Osteoblast (primary cell): Measurements from ENCODE around the gene ANAPC16. TPM values are rescaled to one million over a fixed set of nuclear protein-coding genes. Genes with fewer than 3 reads are reported as not detected.

Source experiments
- DNase-seq: peaks from one replicate; pipeline ENCODE4 v3.0.0; 2011; ENCODE audit warnings: low spot score, mixed read lengths; ENCODE audit not compliant: insufficient read length; ENCODE audit errors: missing footprints
- H2AFZ ChIP-seq: 2 replicates; pipeline ENCODE4 v1.6.0; 2011; ENCODE audit warnings: mild to moderate bottlenecking, low read length
- H3K27ac ChIP-seq: 2 replicates; pipeline ENCODE4 v1.5.1; 2011; ENCODE audit warnings: mild to moderate bottlenecking, low read depth, low read length, moderate library complexity
- H3K27me3 ChIP-seq: 2 replicates; pipeline ENCODE4 v1.6.0; 2012; ENCODE audit warnings: mild to moderate bottlenecking, control low read depth, inconsistent platforms, low read length, moderate library complexity; ENCODE audit not compliant: insufficient read depth
- H3K36me3 ChIP-seq: 2 replicates; pipeline ENCODE4 v1.5.1; 2011; ENCODE audit warnings: mild to moderate bottlenecking, low read length, control low read depth, moderate library complexity; ENCODE audit not compliant: insufficient read depth
- H3K4me1 ChIP-seq: 2 replicates; pipeline ENCODE4 v1.5.1; 2011; ENCODE audit warnings: mild to moderate bottlenecking, low read length, control low read depth, moderate library complexity; ENCODE audit not compliant: insufficient read depth
- H3K4me2 ChIP-seq: 2 replicates; pipeline ENCODE4 v1.6.0; 2011; ENCODE audit warnings: mild to moderate bottlenecking, low read length; ENCODE audit not compliant: insufficient read depth
- H3K4me3 ChIP-seq: fragments of 200-600 bp; sonication (generic); 3 replicates; pipeline ENCODE4 v1.5.1; 2012; ENCODE audit warnings: mild to moderate bottlenecking, low read length, inconsistent platforms; ENCODE audit not compliant: insufficient read depth
- H3K79me2 ChIP-seq: 2 replicates; pipeline ENCODE4 v1.6.0; 2012; ENCODE audit warnings: mild to moderate bottlenecking, low read length, control low read depth, inconsistent platforms; ENCODE audit not compliant: insufficient read depth
- H3K9me3 ChIP-seq: 2 replicates; pipeline ENCODE4 v1.5.1; 2011; ENCODE audit warnings: low read depth, low read length, control low read depth
- H4K20me1 ChIP-seq: 2 replicates; pipeline ENCODE4 v1.6.0; 2012; ENCODE audit warnings: mild to moderate bottlenecking, low read length, control low read depth; ENCODE audit not compliant: insufficient read depth
- total RNA-seq: library from RNA; depleted of rRNA; stranded (reverse); fragments of >200 nt; gene quantifications from 2 replicates; pipeline ENCODE4 v1.2.3, GENCODE V29; 2012
- TF ChIP-seq, protein P1 (sequence below): IDR thresholded peaks from 2 replicates; pipeline ENCODE4 v1.5.1; 2011; ENCODE audit warnings: mild to moderate bottlenecking, low read depth, low read length, moderate library complexity; ENCODE audit errors: extremely low read depth

Gene ANAPC16
- total RNA-seq, 1 donor: 50.7 TPM

DNA sequence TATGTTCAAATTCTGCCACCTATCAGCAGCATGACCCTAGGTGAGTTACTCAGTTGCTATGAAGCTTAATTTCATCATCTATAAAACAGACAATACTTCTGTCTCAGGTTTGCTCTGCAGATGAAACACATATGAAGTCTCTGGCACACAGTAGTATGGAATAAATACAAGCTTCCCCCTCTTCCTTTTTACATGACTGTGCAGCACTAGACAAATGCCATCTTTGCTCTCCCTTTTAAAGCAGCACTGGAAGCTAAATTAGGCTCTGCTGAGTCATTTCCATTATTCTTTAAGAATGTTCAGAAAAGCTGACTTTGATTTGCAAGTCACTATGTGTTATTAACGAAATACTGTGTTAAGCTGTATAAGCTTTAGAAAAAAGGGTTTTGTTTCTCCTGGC lies 40.7 kb upstream of the ANAPC16 start:
- H2AFZ ChIP-seq: no peak overlapping the region
- H3K4me2 ChIP-seq: no peak overlapping the region
- no peak overlapping the region for H3K4me3 ChIP-seq
- no peaks in the 10 kb centered on the region for H3K9me3 ChIP-seq
- peaks cover 16% of the 10 kb centered on the region for H3K4me1 ChIP-seq
- TF ChIP-seq, protein P1, sequence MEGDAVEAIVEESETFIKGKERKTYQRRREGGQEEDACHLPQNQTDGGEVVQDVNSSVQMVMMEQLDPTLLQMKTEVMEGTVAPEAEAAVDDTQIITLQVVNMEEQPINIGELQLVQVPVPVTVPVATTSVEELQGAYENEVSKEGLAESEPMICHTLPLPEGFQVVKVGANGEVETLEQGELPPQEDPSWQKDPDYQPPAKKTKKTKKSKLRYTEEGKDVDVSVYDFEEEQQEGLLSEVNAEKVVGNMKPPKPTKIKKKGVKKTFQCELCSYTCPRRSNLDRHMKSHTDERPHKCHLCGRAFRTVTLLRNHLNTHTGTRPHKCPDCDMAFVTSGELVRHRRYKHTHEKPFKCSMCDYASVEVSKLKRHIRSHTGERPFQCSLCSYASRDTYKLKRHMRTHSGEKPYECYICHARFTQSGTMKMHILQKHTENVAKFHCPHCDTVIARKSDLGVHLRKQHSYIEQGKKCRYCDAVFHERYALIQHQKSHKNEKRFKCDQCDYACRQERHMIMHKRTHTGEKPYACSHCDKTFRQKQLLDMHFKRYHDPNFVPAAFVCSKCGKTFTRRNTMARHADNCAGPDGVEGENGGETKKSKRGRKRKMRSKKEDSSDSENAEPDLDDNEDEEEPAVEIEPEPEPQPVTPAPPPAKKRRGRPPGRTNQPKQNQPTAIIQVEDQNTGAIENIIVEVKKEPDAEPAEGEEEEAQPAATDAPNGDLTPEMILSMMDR: no peak
- H3K79me2 ChIP-seq: no peaks in the 10 kb centered on the region
- H3K27me3 ChIP-seq: no peaks in the 10 kb centered on the region
- H3K27ac ChIP-seq: peak overlapping the region; percentile 9
- DNase-seq: no peak
- no peaks in the 10 kb centered on the region for H4K20me1 ChIP-seq
- H3K36me3 ChIP-seq: no peaks in the 10 kb centered on the region

DNA sequence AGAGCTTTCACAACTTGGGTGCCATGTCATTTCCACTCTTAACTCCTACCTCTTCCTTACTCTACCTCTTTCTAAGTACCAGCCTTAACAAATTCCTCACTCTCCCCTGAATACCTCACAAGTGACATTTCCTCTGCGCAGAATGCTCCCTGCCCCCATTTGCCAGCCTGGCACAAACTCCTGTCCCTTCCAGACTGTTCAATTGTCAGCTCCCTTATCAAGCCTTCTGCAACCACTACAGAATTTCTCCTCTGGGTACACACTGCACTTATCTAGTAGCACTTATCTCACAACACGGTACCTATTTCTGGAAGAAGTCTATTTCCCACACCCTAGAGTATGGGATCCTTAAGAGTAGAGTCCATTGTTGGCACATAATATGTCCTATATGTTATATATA lies 39.1 kb upstream of the ANAPC16 start:
- H3K79me2 ChIP-seq: no peaks in the 10 kb centered on the region
- H3K9me3 ChIP-seq: no peaks in the 10 kb centered on the region
- no peak overlapping the region for H3K4me2 ChIP-seq
- peaks cover 10% of the 10 kb centered on the region for H3K4me1 ChIP-seq
- no peak overlapping the region for H3K4me3 ChIP-seq
- no peaks in the 10 kb centered on the region for H3K27me3 ChIP-seq
- H3K27ac ChIP-seq: no peak overlapping the region
- TF ChIP-seq, protein P1: no peak
- no peak for DNase-seq
- no peak overlapping the region for H2AFZ ChIP-seq
- no peaks in the 10 kb centered on the region for H4K20me1 ChIP-seq
- H3K36me3 ChIP-seq: no peaks in the 10 kb centered on the region

DNA sequence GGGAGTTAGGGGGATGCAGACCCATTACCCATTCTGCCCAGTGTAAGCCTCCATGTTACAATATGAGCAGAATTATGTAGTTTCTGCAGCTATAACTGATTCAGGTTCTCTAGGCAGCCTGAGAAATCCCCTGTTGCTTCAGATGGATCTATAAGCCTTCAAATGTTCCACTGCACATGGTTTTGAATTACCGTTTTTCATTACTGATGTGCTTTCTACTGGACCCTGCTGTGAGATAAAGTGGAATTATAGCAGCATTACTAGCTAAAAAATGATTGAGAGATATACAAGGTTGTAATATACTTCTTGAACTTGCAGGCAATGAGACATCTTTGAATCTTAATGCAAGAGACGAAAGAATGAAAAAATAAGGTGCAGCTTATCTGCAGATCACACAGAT lies 38.4 kb upstream of the ANAPC16 start:
- H3K79me2 ChIP-seq: no peaks in the 10 kb centered on the region
- no peaks in the 10 kb centered on the region for H3K36me3 ChIP-seq
- no peaks in the 10 kb centered on the region for H4K20me1 ChIP-seq
- peaks cover 10% of the 10 kb centered on the region for H3K4me1 ChIP-seq
- no peaks in the 10 kb centered on the region for H3K9me3 ChIP-seq
- no peaks in the 10 kb centered on the region for H3K27me3 ChIP-seq
- TF ChIP-seq, protein P1: no peak
- no peak overlapping the region for H3K4me2 ChIP-seq
- H3K27ac ChIP-seq: no peak overlapping the region
- no peak overlapping the region for H2AFZ ChIP-seq
- H3K4me3 ChIP-seq: no peak overlapping the region
- no peak for DNase-seq

GRCh38 chr10:72184156-72184555 lies 31.7 kb upstream of the ANAPC16 start:
- no peak overlapping the region for H2AFZ ChIP-seq
- TF ChIP-seq, protein P1: no peak

More at GRCh38 chr10:72184156-72184555, 31.7 kb upstream of the ANAPC16 start:
- Histone ChIP-seq H3K36me3 (no peaks in the 10 kb centered on the region), H3K27ac (no peak overlapping the region), H3K4me2 (no peak overlapping the region), H3K79me2 (no peaks in the 10 kb centered on the region), H3K4me3 (no peak overlapping the region), H3K4me1 (no peaks in the 10 kb centered on the region), H3K27me3 (no peaks in the 10 kb centered on the region), H3K9me3 (no peaks in the 10 kb centered on the region), H4K20me1 (no peaks in the 10 kb centered on the region)
- DNase-seq: no peak
